ENCODE data around the gene CCDC171.

GRCh38 chr9:15851766-15852165 is 298.9 kb downstream of the CCDC171 start:
- TF ChIP-seq CTCF (IDR thresholded peaks at IDR 0.05) = no peak
- no peak for TF ChIP-seq POLR2AphosphoS5 (IDR thresholded peaks at IDR 0.05)
